ENCODE data around the gene TCAP.

Gene TCAP

GRCh38 chr17:39667945-39668924 lies 3.1 kb downstream of the TCAP start, which contains the start of gene PNMT:
Gene PNMT (plus strand): TSS chr17:39668453. CDS start chr17:39668476, 23 bp downstream.
- peak; percentile 55 for DNase-seq

- no peak for DNase-seq
These were observed 5.0 kb downstream of the TCAP start for GRCh38 chr17:39669897-39670735.

DNA sequence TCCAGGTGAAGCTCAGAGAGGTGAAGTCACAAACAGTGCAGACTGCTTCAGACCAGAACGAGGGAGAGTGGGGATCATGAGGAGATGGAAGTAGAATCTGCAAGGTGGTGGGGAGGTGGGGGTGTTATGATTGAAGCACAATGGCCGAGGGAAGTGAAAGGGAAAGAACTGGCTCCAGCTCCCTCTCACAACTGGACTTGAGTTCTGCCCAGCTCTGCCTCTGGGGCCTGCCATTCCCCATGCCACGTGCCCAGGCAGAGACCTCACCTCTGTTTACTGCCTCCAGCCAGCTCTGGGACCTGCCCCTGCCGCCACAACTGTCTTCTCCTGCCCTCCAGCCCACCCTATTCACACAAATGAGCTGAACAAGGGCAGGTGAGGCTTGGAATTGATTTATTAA lies 5.6 kb downstream of the TCAP start:
- DNase-seq: no peak

- DNase-seq: peak; percentile 38
These were observed 6.7 kb downstream of the TCAP start for GRCh38 chr17:39671651-39672521.

GRCh38 chr17:39672522-39673334 lies 7.6 kb downstream of the TCAP start:
- no peak for DNase-seq

DNA sequence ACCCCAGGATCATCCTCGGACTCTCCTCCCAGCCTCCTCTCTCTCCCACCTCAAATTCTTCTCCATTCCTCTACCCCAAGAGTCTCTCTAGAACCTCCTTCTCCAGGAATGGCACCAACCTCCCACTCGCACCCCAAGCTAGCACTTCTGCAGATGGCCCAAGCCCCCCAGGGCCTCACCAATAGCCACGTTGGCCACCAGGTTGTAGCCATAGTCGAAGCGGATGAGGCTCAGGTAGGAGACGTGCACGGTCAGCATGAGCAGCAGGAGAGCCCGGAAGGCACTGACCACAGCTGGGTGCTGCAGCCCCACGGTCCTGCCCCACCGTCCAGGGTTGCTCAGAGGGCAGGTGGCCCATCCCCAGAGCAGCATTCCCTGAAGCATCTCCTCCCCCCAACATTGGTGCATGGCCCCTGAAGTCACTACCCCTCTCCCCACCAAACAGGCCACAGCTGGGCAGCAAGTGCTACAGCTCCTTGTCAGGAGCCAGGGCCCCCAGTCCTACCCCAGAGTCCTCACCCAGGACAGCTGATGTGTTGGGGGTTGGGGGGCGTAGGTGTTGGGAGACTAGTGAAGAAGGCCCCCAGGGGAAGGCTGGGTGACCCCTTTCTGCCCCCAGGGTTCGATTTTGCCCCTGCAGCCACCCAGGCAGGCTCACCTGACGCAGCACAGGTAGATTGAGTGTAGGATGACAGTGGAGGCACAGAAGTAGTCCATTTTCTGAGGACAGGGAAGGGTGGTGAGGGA lies 8.4 kb downstream of the TCAP start:
- no peak for DNase-seq

DNA sequence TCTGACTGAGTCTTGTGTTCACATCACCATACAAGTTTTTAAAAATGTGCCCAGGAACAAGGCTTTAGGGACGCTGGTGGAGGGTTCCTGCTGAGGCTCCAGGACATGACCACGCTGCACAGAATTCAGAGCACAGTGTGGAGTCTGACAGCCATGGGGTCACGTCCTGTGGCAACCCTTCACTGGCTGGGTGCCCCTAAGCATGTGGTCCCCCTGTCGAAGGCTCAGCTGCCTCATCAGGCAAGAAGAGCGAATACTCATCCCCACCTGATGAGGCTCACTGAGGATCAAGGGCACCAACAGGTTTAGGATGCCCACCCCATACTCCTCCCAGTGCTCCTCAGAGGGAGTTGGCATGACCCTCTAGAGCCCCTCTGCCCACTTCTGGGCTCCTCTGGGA lies 9.0 kb downstream of the TCAP start:
- DNase-seq: no peak

- no peak for DNase-seq
These were observed 9.7 kb downstream of the TCAP start for GRCh38 chr17:39674702-39675389.

DNA sequence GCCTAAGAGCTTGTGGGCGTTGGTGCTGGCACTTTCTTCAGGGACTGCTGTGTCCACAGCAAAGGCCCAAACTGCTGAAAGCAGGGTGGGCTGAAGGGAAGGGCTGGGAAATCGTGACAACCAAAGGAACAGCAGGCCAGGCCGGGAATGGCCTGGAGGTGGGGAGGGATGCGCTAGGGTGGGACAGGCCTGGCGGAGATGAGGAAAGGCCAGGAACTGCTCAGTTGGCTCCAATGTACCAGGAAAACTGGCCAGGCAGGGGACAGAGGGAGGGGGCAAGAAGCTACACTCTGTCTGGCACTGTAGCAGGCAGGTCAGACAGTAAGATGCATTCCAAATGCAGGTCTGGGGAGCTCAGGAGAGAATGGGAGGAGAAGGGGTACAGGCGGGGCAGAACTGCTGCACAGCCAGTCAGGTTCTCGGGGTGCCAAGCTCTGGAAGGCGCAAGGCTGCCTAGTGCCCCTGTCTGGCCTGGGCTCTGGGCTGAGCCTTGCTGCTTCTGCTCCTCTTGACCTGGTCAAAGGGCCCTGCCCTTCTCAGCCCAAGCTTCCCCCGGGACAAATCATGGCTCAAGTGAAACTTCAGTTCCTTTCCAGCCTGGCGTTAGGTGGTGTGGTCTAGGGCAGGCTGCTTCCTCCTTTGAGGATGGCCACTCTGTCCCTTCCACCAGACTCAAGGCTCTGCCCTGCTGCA lies 10.4 kb downstream of the TCAP start:
- DNase-seq: no peak

GRCh38 chr17:39676198-39676819 lies 11.2 kb downstream of the TCAP start:
- DNase-seq: no peak

GRCh38 chr17:39677072-39677471 lies 11.9 kb downstream of the TCAP start:
- no peak for DNase-seq

DNA sequence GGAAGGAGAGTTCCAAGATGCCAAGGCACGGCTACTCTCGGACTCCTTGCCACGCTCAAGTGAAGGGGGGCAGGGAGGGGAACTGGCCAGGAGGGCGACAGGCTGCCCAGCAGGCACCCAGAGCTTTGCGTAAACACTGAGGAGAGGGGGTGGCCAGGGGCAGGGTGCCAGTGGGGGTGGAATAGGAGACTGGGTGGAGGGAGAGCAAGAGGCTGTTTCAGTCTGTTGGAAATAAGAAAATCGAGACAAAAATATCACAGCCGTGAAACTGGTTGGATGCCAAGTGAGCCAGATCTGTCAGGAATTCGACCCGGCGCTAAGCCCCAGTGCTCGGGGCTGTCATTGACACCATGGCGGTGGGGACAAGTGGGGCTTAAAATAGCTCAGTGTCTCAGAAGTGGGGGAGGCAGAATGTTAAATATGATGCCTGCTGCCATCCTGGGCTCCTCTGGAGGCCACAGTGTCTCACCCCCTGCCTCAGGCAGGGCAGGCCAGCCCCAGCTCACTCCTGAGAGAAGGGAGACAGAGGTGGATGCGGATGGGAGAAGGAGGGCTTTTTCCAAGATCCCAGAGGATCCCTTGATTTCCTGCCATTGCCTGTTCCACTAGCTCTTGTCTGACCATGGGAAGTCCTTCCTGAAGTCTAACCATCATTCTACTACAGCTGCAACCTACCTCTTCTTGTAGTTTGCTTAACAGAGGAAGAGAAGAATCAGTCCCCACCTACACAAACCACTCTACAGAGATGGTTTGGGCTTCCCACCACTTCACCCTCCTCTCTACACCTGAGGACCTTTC lies 12.6 kb downstream of the TCAP start:
- DNase-seq: no peak

DNA sequence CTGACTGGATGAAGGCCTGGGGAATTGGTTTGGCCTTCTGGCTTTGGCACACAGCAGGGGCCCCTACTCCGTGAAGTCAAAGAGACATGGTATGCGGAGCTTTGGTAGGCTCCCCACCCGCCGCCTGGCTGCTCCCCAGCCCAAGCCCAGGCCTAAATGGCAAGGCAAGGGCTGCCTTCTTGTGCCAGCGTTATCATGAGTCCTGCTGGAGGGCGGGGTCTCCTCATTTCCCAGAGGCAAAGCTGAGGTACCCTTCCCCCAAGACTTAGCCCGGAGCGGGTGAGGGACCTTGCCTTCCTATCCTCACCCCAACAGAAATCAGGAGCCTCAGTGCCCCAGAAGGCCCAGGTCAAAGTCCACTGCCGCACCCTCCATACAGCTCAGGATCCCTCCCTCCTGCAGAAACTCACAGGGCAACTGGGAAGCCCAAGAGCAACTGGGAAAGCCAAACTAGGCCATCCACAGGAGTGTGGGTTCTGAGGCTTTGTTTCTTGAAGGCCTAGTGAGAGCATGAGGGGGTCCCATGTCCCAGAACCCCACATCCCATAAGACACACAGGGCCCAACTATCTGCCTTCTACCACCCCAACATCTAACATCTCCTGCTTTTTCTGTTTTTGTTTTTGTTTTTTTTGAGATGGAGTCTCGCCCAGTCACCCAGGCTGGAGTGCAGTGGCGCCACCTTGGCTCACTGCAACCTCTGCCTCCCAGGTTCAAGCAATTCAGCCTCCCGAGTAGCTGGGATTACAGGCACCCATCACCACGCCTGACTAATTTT lies 13.4 kb downstream of the TCAP start:
- DNase-seq: no peak

- DNase-seq: no peak
These were observed 14.5 kb downstream of the TCAP start for GRCh38 chr17:39679521-39680192.

DNA sequence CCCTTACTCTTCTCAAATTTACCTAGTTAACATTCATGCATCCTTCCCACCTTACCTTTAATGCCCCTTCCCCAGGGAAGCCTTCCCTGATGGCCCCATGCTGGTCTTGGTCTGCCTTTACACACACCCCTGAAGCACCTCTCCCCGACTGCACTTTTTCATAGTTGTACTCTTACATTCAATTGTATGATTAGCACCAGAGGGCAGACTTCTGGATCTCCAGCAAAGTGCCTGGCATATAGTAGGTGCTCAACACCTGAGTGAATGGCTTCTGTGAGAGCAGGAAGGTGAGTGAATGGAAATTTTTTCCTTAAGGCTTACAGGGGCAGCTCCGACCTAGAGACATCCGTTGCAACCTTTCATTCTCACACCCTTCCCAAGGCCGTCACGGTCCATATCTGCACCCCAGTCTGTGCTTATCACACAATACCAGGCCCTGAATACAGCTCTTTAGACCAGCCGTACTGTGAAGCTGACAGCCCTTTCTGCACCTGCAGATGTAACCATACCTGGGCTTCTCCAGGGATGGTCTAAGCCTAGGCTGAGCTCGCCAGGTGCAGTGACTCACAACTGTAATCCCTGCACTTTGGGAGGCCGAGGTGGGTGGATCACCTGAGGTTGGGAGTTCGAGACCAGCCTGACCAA lies 18.3 kb downstream of the TCAP start:
- no peak for DNase-seq

Data from EL (cell line).